SU-DHL-6 (cell line): ENCODE data around the gene FBXW4.

Experiments used
- CTCF ChIP-seq: fragments of 200-600 bp; sonication (generic); IDR thresholded peaks from one replicate; pipeline ENCODE4 v1.5.1; 2017; ENCODE audit warnings: antibody characterized with exemption, mild to moderate bottlenecking, low read length, moderate library complexity; ENCODE audit not compliant: insufficient read depth, poor library complexity, severe bottlenecking
- EZH2phosphoT487 ChIP-seq: fragments of 200-600 bp; sonication (generic), shearing (Covaris generic); conservative IDR thresholded peaks from 2 replicates; pipeline ENCODE4 v1.6.1; 2018; ENCODE audit warnings: mild to moderate bottlenecking, antibody characterized with exemption, low read length, moderate library complexity, mixed read lengths

GRCh38 chr10:101616415-101617101, 78.4 kb downstream of the FBXW4 start:
- TF ChIP-seq CTCF (no peak), EZH2phosphoT487 (no peak)
